ENCODE data around the gene SULT6B1.

SULT6B1 gene

GRCh38 chr2:37164757-37165156 is 23.7 kb downstream of the SULT6B1 start:
- H3K27me3 Mint-ChIP-seq (ENCODE audit: low read depth), result no peaks in the 10 kb centered on the region
- H3K4me3 Mint-ChIP-seq, result no peak overlapping the region
- no peaks in the 10 kb centered on the region for H3K4me1 Mint-ChIP-seq
- H3K27ac Mint-ChIP-seq, result no peak overlapping the region
- TF ChIP-seq, protein P1, sequence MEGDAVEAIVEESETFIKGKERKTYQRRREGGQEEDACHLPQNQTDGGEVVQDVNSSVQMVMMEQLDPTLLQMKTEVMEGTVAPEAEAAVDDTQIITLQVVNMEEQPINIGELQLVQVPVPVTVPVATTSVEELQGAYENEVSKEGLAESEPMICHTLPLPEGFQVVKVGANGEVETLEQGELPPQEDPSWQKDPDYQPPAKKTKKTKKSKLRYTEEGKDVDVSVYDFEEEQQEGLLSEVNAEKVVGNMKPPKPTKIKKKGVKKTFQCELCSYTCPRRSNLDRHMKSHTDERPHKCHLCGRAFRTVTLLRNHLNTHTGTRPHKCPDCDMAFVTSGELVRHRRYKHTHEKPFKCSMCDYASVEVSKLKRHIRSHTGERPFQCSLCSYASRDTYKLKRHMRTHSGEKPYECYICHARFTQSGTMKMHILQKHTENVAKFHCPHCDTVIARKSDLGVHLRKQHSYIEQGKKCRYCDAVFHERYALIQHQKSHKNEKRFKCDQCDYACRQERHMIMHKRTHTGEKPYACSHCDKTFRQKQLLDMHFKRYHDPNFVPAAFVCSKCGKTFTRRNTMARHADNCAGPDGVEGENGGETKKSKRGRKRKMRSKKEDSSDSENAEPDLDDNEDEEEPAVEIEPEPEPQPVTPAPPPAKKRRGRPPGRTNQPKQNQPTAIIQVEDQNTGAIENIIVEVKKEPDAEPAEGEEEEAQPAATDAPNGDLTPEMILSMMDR (IDR thresholded peaks at IDR 0.05; ENCODE audit: unreplicated experiment in 3 of 3), result no peak
- peaks cover 22% of the 10 kb centered on the region for H3K9me3 Mint-ChIP-seq
- peaks cover 10% of the 10 kb centered on the region for H3K36me3 Mint-ChIP-seq (ENCODE audit: low read depth)

DNA sequence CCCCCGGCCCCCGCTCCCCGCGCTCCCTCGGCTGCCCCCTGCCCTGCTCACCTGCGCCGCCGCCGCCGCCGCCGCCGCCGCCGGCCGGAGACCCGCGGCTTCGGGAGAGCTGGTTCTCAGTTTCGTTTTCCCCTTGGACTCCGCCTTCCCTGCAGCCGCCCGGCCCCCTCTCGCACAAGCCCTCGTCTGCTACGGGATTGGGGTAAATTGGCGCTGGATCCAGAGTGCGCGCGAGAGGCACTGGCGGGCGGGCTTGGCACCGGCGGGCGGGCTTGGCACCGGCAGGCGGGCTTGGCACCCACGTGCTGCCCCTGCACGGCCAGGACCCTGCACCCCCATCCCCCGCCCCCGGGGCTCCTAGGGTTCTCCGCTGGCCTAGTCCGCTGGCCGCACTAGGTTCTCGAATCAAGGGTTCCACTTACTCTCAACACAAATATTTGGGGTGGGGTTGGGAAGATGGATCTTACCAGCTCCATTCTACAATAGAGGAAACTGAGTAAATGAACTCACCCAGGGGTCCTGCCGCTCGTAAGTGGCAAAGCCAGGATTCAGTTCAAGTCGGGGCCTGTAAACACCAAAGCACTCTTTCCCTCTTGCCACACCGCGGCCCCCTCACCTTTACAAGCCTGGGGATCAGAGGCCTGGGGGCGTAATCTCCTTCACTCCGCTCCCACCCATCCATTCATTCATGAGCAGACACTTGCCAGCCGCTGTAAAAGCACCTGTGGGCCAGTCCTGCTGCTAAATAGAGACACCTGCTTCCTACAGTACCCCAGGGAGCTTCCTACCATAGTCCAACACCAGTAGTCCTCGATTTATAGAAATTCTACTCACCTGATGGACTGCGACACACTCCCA is 31.4 kb downstream of the SULT6B1 start, which contains the start of gene EIF2AK2:
EIF2AK2 (minus strand) TSS at position 124 of the 858 bp plus-strand sequence. CDS start 9,174 bp downstream, outside the sequence.
- H3K27me3 Mint-ChIP-seq (ENCODE audit: low read depth), result peaks cover 4% of the 10 kb centered on the region
- TF ChIP-seq, protein P1 (IDR thresholded peaks at IDR 0.05; ENCODE audit: unreplicated experiment in 3 of 3), result no peak
- H3K27ac Mint-ChIP-seq, result peak within 1 kb of the TSS; percentile 98 to 99 (median 98)
- peaks cover 15% of the 10 kb centered on the region for H3K9me3 Mint-ChIP-seq
- peaks cover 31% of the 10 kb centered on the region for H3K36me3 Mint-ChIP-seq (ENCODE audit: low read depth)
- peak within 1 kb of the TSS; percentile 95 to 97 (median 96) for H3K4me3 Mint-ChIP-seq
- H3K4me1 Mint-ChIP-seq, result peaks cover 7% of the 10 kb centered on the region

GRCh38 chr2:37156071-37156856 is 32.2 kb downstream of the SULT6B1 start:
- Mint-ChIP-seq H3K4me3 (peak overlapping the region; percentile 95 to 97 (median 96)), H3K4me1 (peaks cover 7% of the 10 kb centered on the region), H3K27me3 (ENCODE audit: low read depth) (peaks cover 4% of the 10 kb centered on the region), H3K9me3 (peaks cover 13% of the 10 kb centered on the region), H3K36me3 (ENCODE audit: low read depth) (peaks cover 31% of the 10 kb centered on the region), H3K27ac (peak overlapping the region; percentile 98 to 99 (median 98))
- TF ChIP-seq, protein P1 (IDR thresholded peaks at IDR 0.05; ENCODE audit: unreplicated experiment in 3 of 3), result no peak

DNA sequence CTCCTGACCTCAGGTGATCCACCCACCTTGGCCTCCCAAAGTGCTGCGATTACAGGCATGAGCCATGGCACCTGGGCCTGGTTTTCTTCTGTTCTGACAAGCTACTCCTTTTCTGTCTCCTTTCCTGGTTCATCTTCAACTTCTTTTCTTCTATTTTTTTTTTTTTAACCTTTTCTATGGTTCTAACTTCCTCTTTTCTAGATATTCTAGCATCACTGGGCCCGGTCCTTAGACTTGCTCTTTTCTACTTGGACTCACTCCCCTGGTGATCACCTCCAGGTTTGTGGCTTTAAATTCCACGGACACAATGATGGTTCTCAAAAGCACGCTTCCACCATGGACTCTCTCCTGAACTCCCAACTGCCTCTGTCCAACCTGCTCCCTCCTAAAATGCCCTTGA is 33.7 kb downstream of the SULT6B1 start:
- Mint-ChIP-seq H3K36me3 (ENCODE audit: low read depth) (peaks cover 33% of the 10 kb centered on the region), H3K27ac (peak overlapping the region in 1 of 3 experiments; percentile 88), H3K4me1 (peaks cover 15% of the 10 kb centered on the region), H3K4me3 (peak overlapping the region in 2 of 3 experiments; percentile 95 to 97), H3K9me3 (peaks cover 13% of the 10 kb centered on the region), H3K27me3 (ENCODE audit: low read depth) (peaks cover 4% of the 10 kb centered on the region)
- TF ChIP-seq, protein P1 (IDR thresholded peaks at IDR 0.05; ENCODE audit: unreplicated experiment in 3 of 3), result no peak

GRCh38 chr2:37153224-37153623 is 35.2 kb downstream of the SULT6B1 start:
- Mint-ChIP-seq H3K4me1 (peaks cover 18% of the 10 kb centered on the region), H3K27ac (no peak overlapping the region), H3K9me3 (peaks cover 10% of the 10 kb centered on the region), H3K36me3 (ENCODE audit: low read depth) (peaks cover 42% of the 10 kb centered on the region), H3K27me3 (ENCODE audit: low read depth) (no peaks in the 10 kb centered on the region), H3K4me3 (no peak overlapping the region)
- TF ChIP-seq, protein P1 (IDR thresholded peaks at IDR 0.05; ENCODE audit: unreplicated experiment in 3 of 3), result no peak
